ENCODE measurements around the gene MAP1LC3B. TPM values are rescaled to one million over a fixed set of nuclear protein-coding genes. Genes with fewer than 3 reads are reported as not detected.

The MAP1LC3B gene
- total RNA-seq, 2 donors from 2014 or later: 18.5 to 22.8 TPM

GRCh38 chr16:87380403-87380802 lies 11.7 kb upstream of the MAP1LC3B start:
- H3K4me3 ChIP-seq: no peak overlapping the region
- no peaks in the 10 kb centered on the region for H3K9me3 ChIP-seq
- intact Hi-C loops (cut with DNase I): no loop called here
- no peaks in the 10 kb centered on the region for H3K36me3 ChIP-seq (replicated peaks in 1 of 2; ENCODE audit: insufficient read depth in 1 of 2, low read depth in 2 of 2)
- peaks cover 63% of the 10 kb centered on the region for H3K4me1 ChIP-seq
- no peak overlapping the region for H3K27ac ChIP-seq
- H3K27me3 ChIP-seq: no peaks in the 10 kb centered on the region
- DNase-seq: no peak
- TF ChIP-seq, protein P1, sequence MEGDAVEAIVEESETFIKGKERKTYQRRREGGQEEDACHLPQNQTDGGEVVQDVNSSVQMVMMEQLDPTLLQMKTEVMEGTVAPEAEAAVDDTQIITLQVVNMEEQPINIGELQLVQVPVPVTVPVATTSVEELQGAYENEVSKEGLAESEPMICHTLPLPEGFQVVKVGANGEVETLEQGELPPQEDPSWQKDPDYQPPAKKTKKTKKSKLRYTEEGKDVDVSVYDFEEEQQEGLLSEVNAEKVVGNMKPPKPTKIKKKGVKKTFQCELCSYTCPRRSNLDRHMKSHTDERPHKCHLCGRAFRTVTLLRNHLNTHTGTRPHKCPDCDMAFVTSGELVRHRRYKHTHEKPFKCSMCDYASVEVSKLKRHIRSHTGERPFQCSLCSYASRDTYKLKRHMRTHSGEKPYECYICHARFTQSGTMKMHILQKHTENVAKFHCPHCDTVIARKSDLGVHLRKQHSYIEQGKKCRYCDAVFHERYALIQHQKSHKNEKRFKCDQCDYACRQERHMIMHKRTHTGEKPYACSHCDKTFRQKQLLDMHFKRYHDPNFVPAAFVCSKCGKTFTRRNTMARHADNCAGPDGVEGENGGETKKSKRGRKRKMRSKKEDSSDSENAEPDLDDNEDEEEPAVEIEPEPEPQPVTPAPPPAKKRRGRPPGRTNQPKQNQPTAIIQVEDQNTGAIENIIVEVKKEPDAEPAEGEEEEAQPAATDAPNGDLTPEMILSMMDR (IDR thresholded peaks at IDR 0.05): no peak
- no peak for TF ChIP-seq POLR2A (IDR thresholded peaks at IDR 0.05)
- no peak for ATAC-seq
- WGBS, 2 donors: 88 to 89% methylated on average over 10 of the region's 10 CpGs

DNA sequence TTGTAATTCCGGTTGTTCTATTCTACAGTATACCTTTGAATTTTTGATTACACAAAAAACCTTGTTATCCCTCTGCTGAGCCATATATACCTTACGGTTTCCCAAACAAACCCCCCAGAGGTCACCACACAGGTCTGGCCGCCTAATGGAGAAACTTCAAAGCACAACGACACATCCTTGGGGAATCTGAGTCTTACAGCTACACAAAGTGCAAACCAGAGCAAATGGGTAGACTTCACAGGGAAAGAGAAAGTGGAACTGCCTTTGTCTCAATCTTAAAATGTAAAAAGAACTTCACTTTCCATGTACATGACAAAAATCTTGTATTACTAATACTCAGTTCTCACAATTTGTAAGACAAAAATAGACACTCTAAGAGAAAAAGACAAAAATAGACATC lies 11.3 kb upstream of the MAP1LC3B start:
- no peaks in the 10 kb centered on the region for H3K27me3 ChIP-seq
- 62 to 68% methylated on average over 4 of the region's 4 CpGs for WGBS, 2 donors
- TF ChIP-seq, protein P1 (IDR thresholded peaks at IDR 0.05): no peak
- no peak for TF ChIP-seq POLR2A (IDR thresholded peaks at IDR 0.05)
- no peak overlapping the region for H3K4me3 ChIP-seq
- peak overlapping the region in 1 of 4 donors; percentile 30 for H3K27ac ChIP-seq
- ATAC-seq (no peak), DNase-seq (no peak)
- no peaks in the 10 kb centered on the region for H3K9me3 ChIP-seq
- H3K4me1 ChIP-seq: peaks cover 60% of the 10 kb centered on the region
- intact Hi-C loops (cut with DNase I): no loop called here
- H3K36me3 ChIP-seq (replicated peaks in 1 of 2; ENCODE audit: insufficient read depth in 1 of 2, low read depth in 2 of 2): no peaks in the 10 kb centered on the region

GRCh38 chr16:87382023-87382785 lies 9.9 kb upstream of the MAP1LC3B start:
- H3K9me3 ChIP-seq: no peaks in the 10 kb centered on the region
- TF ChIP-seq POLR2A (IDR thresholded peaks at IDR 0.05): no peak
- TF ChIP-seq, protein P1 (IDR thresholded peaks at IDR 0.05): no peak
- ATAC-seq: no peak
- no peaks in the 10 kb centered on the region for H3K27me3 ChIP-seq
- peak overlapping the region; percentile 56 to 80 for H3K4me3 ChIP-seq
- WGBS, 2 donors: 9 to 14% methylated on average over 16 to 17 of the region's 17 CpGs
- H3K36me3 ChIP-seq (replicated peaks in 1 of 2; ENCODE audit: insufficient read depth in 1 of 2, low read depth in 2 of 2): no peaks in the 10 kb centered on the region
- H3K27ac ChIP-seq: peak overlapping the region; percentile 53 to 89 (median 84)
- intact Hi-C loops (cut with DNase I): no loop called here
- peaks cover 54% of the 10 kb centered on the region for H3K4me1 ChIP-seq
- no peak for DNase-seq

GRCh38 chr16:87383505-87384161 lies 8.5 kb upstream of the MAP1LC3B start, which contains the start of gene FBXO31:
TSS of gene FBXO31 (minus strand) at chr16:87383776. CDS start at chr16:87383744, 32 bp downstream.
- Histone ChIP-seq H3K27ac (peak within 1 kb of the TSS; percentile 53 to 89 (median 84)), H3K9me3 (no peaks in the 10 kb centered on the region), H3K4me1 (peaks cover 68% of the 10 kb centered on the region), H3K27me3 (no peaks in the 10 kb centered on the region), H3K36me3 (replicated peaks in 1 of 2; ENCODE audit: insufficient read depth in 1 of 2, low read depth in 2 of 2) (no peaks in the 10 kb centered on the region), H3K4me3 (peak within 1 kb of the TSS; percentile 56 to 80)
- 0 to 1% methylated on average over 12 to 65 of the region's 92 CpGs for WGBS, 2 donors
- ATAC-seq: peak; percentile 74
- TF ChIP-seq, protein P1 (IDR thresholded peaks at IDR 0.05): peak in 1 of 7 experiments; percentile 21
- TF ChIP-seq POLR2A (IDR thresholded peaks at IDR 0.05): peak in 2 of 3 donors; percentile 45 to 88
- DNase-seq: peak; percentile 77 to 89 (median 85)
- intact Hi-C loops (cut with DNase I): no loop called here
